SH-SY5Y (cell line): ENCODE data around the gene CSNK2B.

Experiments used
- GATA2 ChIP-seq: IDR thresholded peaks from 2 replicates; pipeline ENCODE4 v1.6.1; 2011; ENCODE audit warnings: mild to moderate bottlenecking, low read depth, low read length
- GATA3 ChIP-seq: IDR thresholded peaks from 2 replicates; pipeline ENCODE4 v1.6.1; 2011; ENCODE audit warnings: low read depth, mild to moderate bottlenecking, low read length, moderate library complexity

- TF ChIP-seq GATA3 (no peak), GATA2 (no peak)
Observed at GRCh38 chr6:31641370-31641769, 24.5 kb upstream of the CSNK2B start.
